Activated CD8-positive, alpha-beta memory T cell treated with anti-CD3 and anti-CD28 coated beads for 4 hours (primary cell): ENCODE results near the gene SLC35D3.
"Not testable (repeated sequence)": the region's sequence is repeated elsewhere in the genome, so short reads cannot be mapped to it uniquely, and the experiment has no call there.

Source experiments
- DNase-seq, 2 donors: peaks; one replicate each; pipeline ENCODE4 v3.0.0-alpha.2; 2020; ENCODE audit warnings: low read depth in 2 of 2

Gene SLC35D3

GRCh38 chr6:136923116-136923953, 1.2 kb downstream of the SLC35D3 start:
- DNase-seq: no peak

DNA sequence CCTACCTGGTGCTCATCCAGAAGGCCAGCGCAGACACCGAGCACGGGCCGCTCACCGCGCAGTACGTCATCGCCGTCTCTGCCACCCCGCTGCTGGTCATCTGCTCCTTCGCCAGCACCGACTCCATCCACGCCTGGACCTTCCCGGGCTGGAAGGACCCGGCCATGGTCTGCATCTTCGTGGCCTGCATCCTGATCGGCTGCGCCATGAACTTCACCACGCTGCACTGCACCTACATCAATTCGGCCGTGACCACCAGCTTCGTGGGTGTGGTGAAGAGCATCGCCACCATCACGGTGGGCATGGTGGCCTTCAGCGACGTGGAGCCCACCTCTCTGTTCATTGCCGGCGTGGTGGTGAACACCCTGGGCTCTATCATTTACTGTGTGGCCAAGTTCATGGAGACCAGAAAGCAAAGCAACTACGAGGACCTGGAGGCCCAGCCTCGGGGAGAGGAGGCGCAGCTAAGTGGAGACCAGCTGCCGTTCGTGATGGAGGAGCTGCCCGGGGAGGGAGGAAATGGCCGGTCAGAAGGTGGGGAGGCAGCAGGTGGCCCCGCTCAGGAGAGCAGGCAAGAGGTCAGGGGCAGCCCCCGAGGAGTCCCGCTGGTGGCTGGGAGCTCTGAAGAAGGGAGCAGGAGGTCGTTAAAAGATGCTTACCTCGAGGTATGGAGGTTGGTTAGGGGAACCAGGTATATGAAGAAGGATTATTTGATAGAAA, 2.0 kb downstream of the SLC35D3 start:
- DNase-seq: no peak

GRCh38 chr6:136926383-136926782, 4.3 kb downstream of the SLC35D3 start:
- no peak for DNase-seq

- DNase-seq: no peak
Observed at GRCh38 chr6:136927292-136927691, 5.2 kb downstream of the SLC35D3 start.

DNA sequence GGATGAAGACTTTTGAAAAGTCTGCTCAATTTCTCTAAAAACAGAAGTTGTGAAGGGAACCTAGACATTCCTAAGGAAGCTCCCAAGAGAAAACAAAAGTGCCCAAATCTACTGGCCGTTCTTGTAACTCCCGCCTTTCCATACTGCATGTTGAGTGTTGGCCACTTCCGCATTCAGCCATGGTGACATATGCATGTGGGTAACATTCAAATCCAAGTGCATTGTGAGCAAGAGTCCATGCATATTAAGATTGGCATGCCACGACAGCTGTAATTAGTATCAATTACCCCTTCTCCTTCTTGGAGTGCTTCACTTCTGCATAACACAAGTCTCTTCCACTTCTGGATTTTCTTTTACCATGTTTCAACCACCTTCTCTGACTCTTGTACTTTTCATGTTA, 8.4 kb downstream of the SLC35D3 start:
- DNase-seq: no peak

GRCh38 chr6:136932599-136932998, 10.5 kb downstream of the SLC35D3 start:
- no peak for DNase-seq

DNA sequence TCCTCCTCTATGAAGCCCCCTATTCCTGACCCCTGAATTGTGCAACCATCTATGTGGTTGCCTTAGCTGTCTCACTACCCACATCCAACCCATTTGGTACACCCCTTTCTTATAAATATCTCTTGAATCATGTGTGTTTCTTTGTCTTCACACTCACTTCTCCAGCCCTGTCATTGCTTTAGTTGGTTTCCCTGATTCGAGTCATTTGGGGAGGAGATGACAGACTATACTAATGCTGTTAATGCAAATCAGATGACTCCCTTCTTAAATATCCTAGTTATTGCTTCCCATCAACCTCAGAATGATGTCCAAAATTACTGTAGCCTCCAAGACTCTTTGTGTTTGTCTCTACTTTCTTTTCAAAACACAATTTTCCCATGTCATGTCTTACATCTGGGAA, 23.0 kb downstream of the SLC35D3 start:
- DNase-seq: no peak

DNA sequence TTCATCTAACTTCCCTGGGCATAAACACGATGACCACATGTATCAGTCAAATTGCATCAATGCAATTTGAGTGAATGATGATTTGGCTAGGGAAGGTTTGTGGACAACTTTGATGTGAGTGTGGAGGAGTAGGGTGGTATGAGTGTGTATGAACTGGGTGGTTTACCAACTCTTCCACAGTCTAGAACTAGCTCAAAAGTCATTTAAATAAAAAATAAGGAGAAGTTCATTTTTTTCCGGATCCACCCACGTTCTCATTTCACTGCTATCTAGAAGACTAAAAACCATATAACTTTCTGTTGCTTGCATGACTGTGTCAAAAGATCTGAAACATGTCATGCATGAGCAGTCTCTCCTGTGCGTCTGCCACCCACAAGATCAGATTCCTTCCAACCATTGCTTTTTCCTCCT, 23.6 kb downstream of the SLC35D3 start:
- DNase-seq: no peak

DNA sequence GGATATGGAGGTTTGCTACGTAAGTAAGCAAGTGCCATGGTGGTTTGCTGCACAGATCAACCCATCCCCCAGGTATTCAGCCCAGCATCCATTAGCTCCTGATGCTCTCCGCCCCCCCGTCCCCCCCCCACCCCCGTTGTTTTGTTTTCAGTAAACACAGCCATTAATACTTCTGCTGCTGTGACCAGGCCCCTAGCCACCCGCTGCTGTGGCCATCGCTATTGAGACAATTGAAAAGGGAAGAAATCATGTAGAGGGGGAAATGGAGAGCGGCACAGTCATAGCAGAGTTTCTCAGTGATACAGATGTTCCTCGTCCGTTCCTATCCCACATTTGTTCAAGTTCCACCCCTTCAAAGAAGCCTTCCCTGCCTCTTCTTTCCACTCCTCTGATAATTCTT, 24.9 kb downstream of the SLC35D3 start:
- no peak for DNase-seq

DNA sequence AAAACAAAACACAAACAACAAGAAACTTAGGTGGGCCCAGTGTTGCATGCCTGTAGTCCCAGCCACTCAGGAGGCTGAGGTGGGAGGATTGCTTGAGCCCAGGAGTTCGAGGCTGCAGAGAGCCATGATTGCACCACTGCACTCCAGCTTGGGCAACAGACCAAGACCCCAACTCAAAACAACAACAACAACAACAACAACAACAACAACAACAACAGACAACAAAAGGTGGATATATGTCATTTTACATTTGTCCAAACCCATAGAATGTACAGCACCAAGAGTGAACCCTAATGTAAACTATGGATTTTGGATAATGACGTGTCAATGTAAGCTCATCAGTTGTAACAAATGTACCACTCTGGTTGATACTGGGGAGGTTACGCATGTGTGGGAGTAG, 27.9 kb downstream of the SLC35D3 start:
- DNase-seq: not testable (repeated sequence)

GRCh38 chr6:136950436-136951126, 28.5 kb downstream of the SLC35D3 start:
- DNase-seq: no peak

- DNase-seq: no peak
Observed at GRCh38 chr6:136952714-136953260, 30.7 kb downstream of the SLC35D3 start.

GRCh38 chr6:136955123-136955522, 33.0 kb downstream of the SLC35D3 start:
- no peak for DNase-seq

GRCh38 chr6:136956590-136957544, 34.8 kb downstream of the SLC35D3 start:
- DNase-seq: no peak

GRCh38 chr6:136958168-136958567, 36.1 kb downstream of the SLC35D3 start:
- DNase-seq: no peak

DNA sequence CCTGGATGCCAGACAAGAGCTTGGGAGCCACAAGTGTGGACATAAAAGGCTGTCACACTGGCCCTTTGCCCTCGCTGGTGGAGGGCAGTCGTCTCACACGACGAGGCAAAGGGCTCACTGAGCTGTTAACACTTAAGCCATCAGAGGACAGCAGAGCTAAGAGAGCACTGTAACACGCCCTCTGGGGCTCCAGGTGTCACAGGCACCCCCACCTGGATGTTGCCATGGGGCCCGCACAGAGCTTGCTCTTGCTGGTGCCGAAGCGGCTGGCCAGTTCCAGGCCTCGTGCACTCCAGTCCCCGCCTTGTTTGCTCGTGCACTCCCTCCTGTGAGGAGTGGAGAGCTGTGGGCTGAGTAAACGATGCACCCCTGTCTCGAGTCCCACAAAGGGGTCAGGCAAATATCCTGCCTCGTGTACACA, 37.4 kb downstream of the SLC35D3 start:
- DNase-seq: no peak

GRCh38 chr6:136959935-136960334, 37.8 kb downstream of the SLC35D3 start:
- not testable (repeated sequence) for DNase-seq

- no peak for DNase-seq
Observed at GRCh38 chr6:136960781-136961180, 38.7 kb downstream of the SLC35D3 start.

DNA sequence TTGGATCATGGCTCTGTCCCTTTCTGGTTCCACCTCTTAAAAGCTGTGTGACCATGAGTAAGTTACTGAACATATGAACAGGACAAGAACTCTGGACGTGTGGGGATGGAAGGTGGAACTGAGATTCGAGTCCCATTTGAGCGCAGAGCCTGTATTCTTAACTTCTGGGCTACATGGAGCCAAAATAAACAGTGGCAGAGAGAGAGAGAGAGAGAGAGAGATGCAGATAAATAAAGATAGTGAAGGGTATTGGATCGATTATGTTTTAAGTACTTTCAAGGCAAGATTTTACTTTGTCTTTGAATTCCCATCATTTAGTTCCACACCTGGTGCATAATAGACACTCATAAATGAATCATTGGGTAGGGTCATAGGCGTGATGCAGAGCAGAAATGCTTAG, 39.7 kb downstream of the SLC35D3 start:
- no peak for DNase-seq

- DNase-seq: no peak
Observed at GRCh38 chr6:136962661-136963060, 40.6 kb downstream of the SLC35D3 start.

DNA sequence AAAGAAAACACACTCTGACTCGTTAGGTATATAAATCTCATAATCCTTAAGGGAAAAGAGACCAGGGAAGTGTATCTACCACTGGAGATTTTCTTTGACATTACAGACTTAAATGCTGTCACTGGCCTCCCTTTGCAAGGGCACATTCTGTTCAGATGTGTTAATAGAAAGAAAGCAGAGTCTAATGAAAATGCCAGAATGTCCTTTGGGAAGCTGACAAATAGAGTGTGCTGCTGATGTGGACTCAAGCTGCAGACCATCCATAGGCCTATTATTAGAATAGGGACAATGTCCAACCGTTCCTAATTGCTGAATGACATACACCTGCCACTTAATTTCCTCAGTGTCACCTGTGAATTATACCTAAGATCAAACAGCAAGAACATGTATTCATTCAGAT, 41.2 kb downstream of the SLC35D3 start:
- no peak for DNase-seq
